RWPE2 (cell line): ENCODE data around the gene LAMA1.

ENCODE experiments used
- ATAC-seq: fragments of 200-7000 bp; cut with Tn5 transposase; 3 replicates; pipeline ENCODE4 v1.9.1; 2021; ENCODE audit warnings: low read depth
- DNase-seq: peaks from one replicate; pipeline ENCODE4 v3.0.0-alpha.2; 2020; ENCODE audit warnings: low spot score
- H3K27ac ChIP-seq: fragments of 450-650 bp; 2 replicates; pipeline ENCODE4 v1.5.1; 2017; ENCODE audit warnings: mild to moderate bottlenecking; ENCODE audit not compliant: poor library complexity, severe bottlenecking
- H3K27me3 ChIP-seq: fragments of 250-450 bp; sonication (Bioruptor Pico); 2 replicates; pipeline ENCODE4 v1.5.1; 2021; ENCODE audit warnings: mild to moderate bottlenecking, moderate library complexity; ENCODE audit not compliant: insufficient read depth, poor library complexity, severe bottlenecking
- H3K36me3 ChIP-seq: fragments of 250-450 bp; sonication (Bioruptor Pico); 2 replicates; pipeline ENCODE4 v1.5.1; 2020; ENCODE audit warnings: low read depth, mild to moderate bottlenecking, moderate library complexity
- H3K4me1 ChIP-seq: fragments of 250-450 bp; sonication (Bioruptor Pico); 2 replicates; pipeline ENCODE4 v1.5.1; 2021; ENCODE audit warnings: mild to moderate bottlenecking, moderate library complexity; ENCODE audit not compliant: insufficient read depth, poor library complexity, severe bottlenecking
- H3K4me3 ChIP-seq: fragments of 250-450 bp; sonication (Bioruptor Pico); 2 replicates; pipeline ENCODE4 v1.5.1; 2021; ENCODE audit warnings: mild to moderate bottlenecking, moderate library complexity; ENCODE audit not compliant: severe bottlenecking
- H3K9me3 ChIP-seq: fragments of 250-450 bp; sonication (Bioruptor Pico); 2 replicates; pipeline ENCODE4 v1.5.1; 2021; ENCODE audit warnings: mild to moderate bottlenecking, moderate library complexity; ENCODE audit not compliant: severe bottlenecking
- TF ChIP-seq, protein P1 (sequence below): fragments of 450-650 bp; IDR thresholded peaks from one replicate; pipeline ENCODE4 v1.5.1; 2017; ENCODE audit warnings: mild to moderate bottlenecking, moderate library complexity; ENCODE audit not compliant: poor library complexity, severe bottlenecking

Gene LAMA1

GRCh38 chr18:6923220-6923619 lies 194.4 kb downstream of the LAMA1 start:
- Histone ChIP-seq H3K9me3 (no peaks in the 10 kb centered on the region), H3K4me1 (no peaks in the 10 kb centered on the region), H3K4me3 (no peak overlapping the region), H3K27me3 (no peaks in the 10 kb centered on the region), H3K36me3 (no peaks in the 10 kb centered on the region), H3K27ac (no peak overlapping the region)
- DNase-seq (no peak), ATAC-seq (no peak)
- TF ChIP-seq, protein P1, sequence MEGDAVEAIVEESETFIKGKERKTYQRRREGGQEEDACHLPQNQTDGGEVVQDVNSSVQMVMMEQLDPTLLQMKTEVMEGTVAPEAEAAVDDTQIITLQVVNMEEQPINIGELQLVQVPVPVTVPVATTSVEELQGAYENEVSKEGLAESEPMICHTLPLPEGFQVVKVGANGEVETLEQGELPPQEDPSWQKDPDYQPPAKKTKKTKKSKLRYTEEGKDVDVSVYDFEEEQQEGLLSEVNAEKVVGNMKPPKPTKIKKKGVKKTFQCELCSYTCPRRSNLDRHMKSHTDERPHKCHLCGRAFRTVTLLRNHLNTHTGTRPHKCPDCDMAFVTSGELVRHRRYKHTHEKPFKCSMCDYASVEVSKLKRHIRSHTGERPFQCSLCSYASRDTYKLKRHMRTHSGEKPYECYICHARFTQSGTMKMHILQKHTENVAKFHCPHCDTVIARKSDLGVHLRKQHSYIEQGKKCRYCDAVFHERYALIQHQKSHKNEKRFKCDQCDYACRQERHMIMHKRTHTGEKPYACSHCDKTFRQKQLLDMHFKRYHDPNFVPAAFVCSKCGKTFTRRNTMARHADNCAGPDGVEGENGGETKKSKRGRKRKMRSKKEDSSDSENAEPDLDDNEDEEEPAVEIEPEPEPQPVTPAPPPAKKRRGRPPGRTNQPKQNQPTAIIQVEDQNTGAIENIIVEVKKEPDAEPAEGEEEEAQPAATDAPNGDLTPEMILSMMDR, result no peak

- no peaks in the 10 kb centered on the region for H3K9me3 ChIP-seq
- no peaks in the 10 kb centered on the region for H3K4me1 ChIP-seq
- no peaks in the 10 kb centered on the region for H3K27me3 ChIP-seq
- no peak overlapping the region for H3K4me3 ChIP-seq
- TF ChIP-seq, protein P1, result no peak
- H3K36me3 ChIP-seq, result no peaks in the 10 kb centered on the region
- DNase-seq (no peak), ATAC-seq (no peak)
- no peak overlapping the region for H3K27ac ChIP-seq
Observed at GRCh38 chr18:6921571-6921970, 196.0 kb downstream of the LAMA1 start.

GRCh38 chr18:6920099-6920955 lies 197.3 kb downstream of the LAMA1 start:
- TF ChIP-seq, protein P1, result peak; percentile 89
- H3K9me3 ChIP-seq, result no peaks in the 10 kb centered on the region
- no peaks in the 10 kb centered on the region for H3K36me3 ChIP-seq
- ATAC-seq (peak; percentile 43; the same call in 2 of the 3 replicates), DNase-seq (no peak)
- H3K4me1 ChIP-seq, result no peaks in the 10 kb centered on the region
- no peak overlapping the region for H3K4me3 ChIP-seq
- no peak overlapping the region for H3K27ac ChIP-seq
- H3K27me3 ChIP-seq, result no peaks in the 10 kb centered on the region

DNA sequence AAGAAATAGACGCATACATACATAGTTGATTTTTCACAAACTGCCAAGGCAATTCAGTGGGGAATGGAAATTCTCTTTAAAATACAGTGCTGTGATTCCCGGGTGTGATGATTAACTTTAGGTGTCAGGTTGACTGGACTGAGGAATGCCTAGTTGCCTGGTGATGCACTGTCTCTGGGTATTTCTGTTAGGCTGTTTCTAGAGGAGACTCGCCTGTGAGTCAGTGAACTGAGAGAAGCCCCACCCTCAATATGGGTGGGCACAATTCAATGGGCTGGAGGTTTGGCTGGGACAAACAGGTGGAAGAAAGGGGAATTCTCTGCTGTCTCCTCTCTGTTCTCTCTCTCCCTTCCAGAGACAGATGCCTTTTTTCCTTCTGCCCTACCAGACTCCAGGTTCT lies 200.5 kb downstream of the LAMA1 start:
- Histone ChIP-seq H3K27me3 (no peaks in the 10 kb centered on the region), H3K4me1 (no peaks in the 10 kb centered on the region), H3K36me3 (no peaks in the 10 kb centered on the region), H3K9me3 (no peaks in the 10 kb centered on the region), H3K27ac (no peak overlapping the region), H3K4me3 (no peak overlapping the region)
- TF ChIP-seq, protein P1, result no peak
- peak; percentile 86 for ATAC-seq
- no peak for DNase-seq
